Measurements from ENCODE around the gene COL6A1. TPM values are rescaled to one million over a fixed set of nuclear protein-coding genes. Genes with fewer than 3 reads are reported as not detected.

COL6A1 gene
- total and polyA plus RNA-seq, 2 donors (not counting 3 experiments of a cell fraction or from before 2014, with no cell fraction given), result 30.1 to 42.4 TPM

DNA sequence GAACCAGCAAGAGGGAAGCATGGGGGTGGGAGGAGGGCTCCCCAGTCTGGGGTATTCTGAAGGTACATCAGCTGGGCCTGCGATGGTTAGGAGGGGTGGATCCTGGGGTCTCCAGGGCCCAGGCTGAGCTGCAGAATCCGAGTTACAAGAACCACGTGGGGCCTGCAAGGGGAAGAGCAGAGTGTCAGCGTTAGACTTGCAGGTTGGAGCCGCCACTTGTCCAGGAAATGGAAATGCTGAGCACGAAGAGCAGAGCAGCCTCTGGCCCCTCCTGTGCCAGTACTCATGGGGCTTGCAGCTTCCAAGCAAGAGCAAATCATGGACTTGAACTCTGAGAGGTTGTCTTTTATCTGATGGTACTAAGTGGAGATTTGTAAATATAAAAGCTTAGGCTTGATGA lies 47.5 kb upstream of the COL6A1 start:
- no TSS peak for BruUV-seq (replicated peaks)
- Histone ChIP-seq H4K20me1 (replicated peaks; ENCODE audit: control insufficient read depth, extremely low read depth, insufficient read depth, low read length) (no peaks in the 10 kb centered on the region), H3K4me1 (ENCODE audit: control insufficient read depth, extremely low read depth, insufficient read depth, low read length) (no peaks in the 10 kb centered on the region), H3K9me1 (replicated peaks; ENCODE audit: control insufficient read depth, extremely low read depth, insufficient read depth, low read length) (no peaks in the 10 kb centered on the region), H3K36me3 (ENCODE audit: control insufficient read depth in 2 of 2, extremely low read depth in 1 of 2, insufficient read depth in 2 of 2, low read length in 2 of 2) (no peaks in the 10 kb centered on the region), H3K9ac (replicated peaks; ENCODE audit: extremely low read depth, insufficient read depth, low read length) (no peak overlapping the region), H2AFZ (ENCODE audit: low read depth, low read length) (no peak overlapping the region), H3K27ac (ENCODE audit: insufficient read depth, low read depth, low read length) (no peak overlapping the region), H3K4me2 (ENCODE audit: insufficient read depth, low read length) (no peak overlapping the region), H3K79me2 (ENCODE audit: control insufficient read depth, insufficient read depth, low read length) (no peaks in the 10 kb centered on the region), H3K27me3 (ENCODE audit: control insufficient read depth in 2 of 2, insufficient read depth in 2 of 2, low read length in 2 of 2) (no peaks in the 10 kb centered on the region), H3K9me3 (replicated peaks; ENCODE audit: control insufficient read depth, insufficient read depth, low read length) (no peaks in the 10 kb centered on the region), H3K4me3 (replicated peaks in 1 of 3; ENCODE audit: insufficient read depth in 1 of 3, low read depth in 1 of 3, low read length in 3 of 3) (no peak overlapping the region)
- dilution Hi-C loops (cut with MboI; ENCODE audit: extremely low pct_ligation_motif_present, low sequenced_read_pairs) (no loop called here), intact Hi-C loops (cut with micrococcal nuclease) (no loop called here)
- DNase-seq (ENCODE audit: low read depth, low spot score) (no peak), FAIRE-seq (no peak)
- TF ChIP-seq POLR2A (IDR thresholded peaks at IDR 0.05; ENCODE audit: low read depth, low read length) (no peak), POLR2AphosphoS5 (IDR thresholded peaks at IDR 0.05; ENCODE audit: insufficient read depth, low read depth, low read length) (no peak), EZH2 (IDR thresholded peaks at IDR 0.05; ENCODE audit: borderline replicate concordance, low read depth, low read length, severe bottlenecking) (no peak), FOS (IDR thresholded peaks at IDR 0.05; ENCODE audit: borderline replicate concordance, insufficient read depth, low read length) (no peak)
- ChIA-PET CTCF (no interaction called here), POLR2A (no interaction called here)

DNA sequence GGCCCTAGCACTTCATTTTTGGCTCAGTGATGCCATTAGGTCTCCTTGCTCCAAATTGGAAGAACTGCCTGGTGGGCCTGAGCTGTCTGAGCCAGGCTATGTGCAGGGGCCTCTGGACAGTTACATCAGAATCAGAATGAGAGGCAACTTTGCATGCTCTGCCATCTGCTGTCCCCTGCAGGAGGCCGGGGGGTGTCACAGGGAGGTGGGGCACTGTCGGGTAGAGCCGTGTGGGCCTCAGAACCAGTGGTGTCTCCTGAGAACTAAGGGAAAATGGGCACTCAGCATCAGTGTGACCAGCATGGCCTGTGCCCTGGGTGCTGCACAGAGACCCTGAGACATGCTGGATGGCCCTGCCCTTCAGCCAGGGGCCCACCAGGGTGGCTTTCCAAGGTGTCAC lies 47.0 kb upstream of the COL6A1 start:
- no peaks in the 10 kb centered on the region for H3K4me1 ChIP-seq (ENCODE audit: control insufficient read depth, extremely low read depth, insufficient read depth, low read length)
- no peak for TF ChIP-seq EZH2 (IDR thresholded peaks at IDR 0.05; ENCODE audit: borderline replicate concordance, low read depth, low read length, severe bottlenecking)
- no peak for TF ChIP-seq FOS (IDR thresholded peaks at IDR 0.05; ENCODE audit: borderline replicate concordance, insufficient read depth, low read length)
- no peak for TF ChIP-seq MYC (IDR thresholded peaks at IDR 0.05; ENCODE audit: low read depth, low read length)
- TF ChIP-seq MAX (IDR thresholded peaks at IDR 0.05; ENCODE audit: insufficient read depth, insufficient read length), result no peak
- no peak for TF ChIP-seq JUN (IDR thresholded peaks at IDR 0.05; ENCODE audit: borderline replicate concordance, insufficient read depth, insufficient read length, low read depth)
- TF ChIP-seq POLR2A (IDR thresholded peaks at IDR 0.05; ENCODE audit: low read depth, low read length), result no peak
- TF ChIP-seq GATA2 (IDR thresholded peaks at IDR 0.05; ENCODE audit: insufficient read depth, insufficient read length, low read depth, low read length), result no peak
- TF ChIP-seq, protein P1, sequence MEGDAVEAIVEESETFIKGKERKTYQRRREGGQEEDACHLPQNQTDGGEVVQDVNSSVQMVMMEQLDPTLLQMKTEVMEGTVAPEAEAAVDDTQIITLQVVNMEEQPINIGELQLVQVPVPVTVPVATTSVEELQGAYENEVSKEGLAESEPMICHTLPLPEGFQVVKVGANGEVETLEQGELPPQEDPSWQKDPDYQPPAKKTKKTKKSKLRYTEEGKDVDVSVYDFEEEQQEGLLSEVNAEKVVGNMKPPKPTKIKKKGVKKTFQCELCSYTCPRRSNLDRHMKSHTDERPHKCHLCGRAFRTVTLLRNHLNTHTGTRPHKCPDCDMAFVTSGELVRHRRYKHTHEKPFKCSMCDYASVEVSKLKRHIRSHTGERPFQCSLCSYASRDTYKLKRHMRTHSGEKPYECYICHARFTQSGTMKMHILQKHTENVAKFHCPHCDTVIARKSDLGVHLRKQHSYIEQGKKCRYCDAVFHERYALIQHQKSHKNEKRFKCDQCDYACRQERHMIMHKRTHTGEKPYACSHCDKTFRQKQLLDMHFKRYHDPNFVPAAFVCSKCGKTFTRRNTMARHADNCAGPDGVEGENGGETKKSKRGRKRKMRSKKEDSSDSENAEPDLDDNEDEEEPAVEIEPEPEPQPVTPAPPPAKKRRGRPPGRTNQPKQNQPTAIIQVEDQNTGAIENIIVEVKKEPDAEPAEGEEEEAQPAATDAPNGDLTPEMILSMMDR (IDR thresholded peaks at IDR 0.05; ENCODE audit: extremely low read depth in 1 of 2, insufficient read depth in 1 of 2, low read depth in 1 of 2, low read length in 2 of 2), result no peak
- TF ChIP-seq POLR2AphosphoS5 (IDR thresholded peaks at IDR 0.05; ENCODE audit: insufficient read depth, low read depth, low read length), result no peak
- no peak overlapping the region for H3K9ac ChIP-seq (replicated peaks; ENCODE audit: extremely low read depth, insufficient read depth, low read length)
- H3K9me1 ChIP-seq (replicated peaks; ENCODE audit: control insufficient read depth, extremely low read depth, insufficient read depth, low read length), result no peaks in the 10 kb centered on the region
- CTCF ChIA-PET, result no interaction called here
- no peak overlapping the region for H2AFZ ChIP-seq (ENCODE audit: low read depth, low read length)
- H3K4me2 ChIP-seq (ENCODE audit: insufficient read depth, low read length), result no peak overlapping the region
- no peaks in the 10 kb centered on the region for H3K79me2 ChIP-seq (ENCODE audit: control insufficient read depth, insufficient read depth, low read length)
- intact Hi-C loops (cut with micrococcal nuclease), result no loop called here
- no TSS peak for BruUV-seq (replicated peaks)
- dilution Hi-C loops (cut with MboI; ENCODE audit: extremely low pct_ligation_motif_present, low sequenced_read_pairs), result no loop called here
- POLR2A ChIA-PET, result no interaction called here
- H3K27me3 ChIP-seq (ENCODE audit: control insufficient read depth in 2 of 2, insufficient read depth in 2 of 2, low read length in 2 of 2), result no peaks in the 10 kb centered on the region
- no peaks in the 10 kb centered on the region for H3K36me3 ChIP-seq (ENCODE audit: control insufficient read depth in 2 of 2, extremely low read depth in 1 of 2, insufficient read depth in 2 of 2, low read length in 2 of 2)
- H3K9me3 ChIP-seq (replicated peaks; ENCODE audit: control insufficient read depth, insufficient read depth, low read length), result no peaks in the 10 kb centered on the region
- no peak overlapping the region for H3K4me3 ChIP-seq (replicated peaks in 1 of 3; ENCODE audit: insufficient read depth in 1 of 3, low read depth in 1 of 3, low read length in 3 of 3)
- H4K20me1 ChIP-seq (replicated peaks; ENCODE audit: control insufficient read depth, extremely low read depth, insufficient read depth, low read length), result no peaks in the 10 kb centered on the region
- FAIRE-seq, result no peak
- DNase-seq (ENCODE audit: low read depth, low spot score), result no peak
- no peak overlapping the region for H3K27ac ChIP-seq (ENCODE audit: insufficient read depth, low read depth, low read length)

All from endothelial cell of umbilical vein (primary cell).